Bronchial epithelial cell (primary cell): ENCODE measurements around the gene TMEM80. TPM values are rescaled to one million over a fixed set of nuclear protein-coding genes. Genes with fewer than 3 reads are reported as not detected.
A peak's percentile ranks its signal among the peaks of the same experiment; 100 is the strongest.

Source experiments
- DNase-seq: peaks from one replicate; pipeline ENCODE4 v3.0.0-alpha.2; 2010; ENCODE audit warnings: low read depth
- FAIRE-seq: peaks from 2 replicates; lab custom pipeline; 2011; peaks lifted over from hg19 to GRCh38; lab: Jason Lieb, UNC
- H3K27me3 ChIP-seq: 2 replicates; pipeline ENCODE4 v1.5.1; 2011; ENCODE audit warnings: low read length; ENCODE audit not compliant: control insufficient read depth, insufficient read depth
- H3K36me3 ChIP-seq: 2 replicates; pipeline ENCODE4 v1.5.1; 2011; ENCODE audit warnings: low read length; ENCODE audit not compliant: control insufficient read depth, insufficient read depth
- H3K4me3 ChIP-seq: 2 replicates; pipeline ENCODE4 v1.5.1; 2011; ENCODE audit warnings: mild to moderate bottlenecking, low read depth, low read length, control low read depth
- total RNA-seq: library from RNA; depleted of rRNA; stranded (reverse); fragments of >200 nt; gene quantifications from 2 replicates; pipeline ENCODE4 v1.2.1, GENCODE V29; 2014
- TF ChIP-seq, protein P1 (sequence below): IDR thresholded peaks from 2 replicates; pipeline ENCODE4 v1.5.1; 2011; ENCODE audit warnings: mild to moderate bottlenecking, moderate library complexity, low read length, control low read depth, inconsistent platforms; ENCODE audit not compliant: insufficient read depth, severe bottlenecking

The TMEM80 gene
- total RNA-seq, 1 donor from 2014 or later = 9.0 TPM

DNA sequence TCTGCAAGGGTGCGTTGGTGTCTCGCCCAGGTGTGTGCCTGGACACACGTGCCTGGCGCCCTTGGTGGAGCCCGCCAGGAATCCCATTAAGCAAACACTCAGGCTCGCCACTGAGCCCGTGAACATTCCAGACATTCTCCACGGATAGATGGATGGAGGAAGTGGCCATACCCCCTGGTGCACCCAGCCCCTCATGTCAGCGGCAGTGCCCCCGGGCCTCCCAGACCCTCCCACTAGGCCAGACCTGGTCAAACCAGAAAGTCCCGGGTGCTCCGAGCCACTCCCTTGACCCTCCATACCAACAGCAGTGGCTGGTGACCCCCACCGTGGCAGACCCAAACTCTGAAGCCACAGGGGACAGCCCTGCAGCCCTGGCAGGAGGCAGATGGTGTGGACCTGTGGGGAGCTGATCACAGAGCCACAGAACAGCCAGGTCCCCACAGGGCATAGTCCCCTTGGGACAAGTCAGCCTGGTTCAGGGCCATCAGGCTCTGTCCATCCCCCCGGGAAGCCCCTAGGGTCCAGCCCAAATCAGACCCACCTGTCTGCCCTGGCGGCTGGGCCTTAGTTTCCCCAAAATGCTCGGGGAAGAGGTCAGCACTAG is 12.3 kb downstream of the TMEM80 start:
- Histone ChIP-seq H3K27me3 (no peaks in the 10 kb centered on the region), H3K4me3 (peak overlapping the region; percentile 93), H3K36me3 (peaks cover 36% of the 10 kb centered on the region)
- DNase-seq (no peak), FAIRE-seq (no peak)
- TF ChIP-seq, protein P1, sequence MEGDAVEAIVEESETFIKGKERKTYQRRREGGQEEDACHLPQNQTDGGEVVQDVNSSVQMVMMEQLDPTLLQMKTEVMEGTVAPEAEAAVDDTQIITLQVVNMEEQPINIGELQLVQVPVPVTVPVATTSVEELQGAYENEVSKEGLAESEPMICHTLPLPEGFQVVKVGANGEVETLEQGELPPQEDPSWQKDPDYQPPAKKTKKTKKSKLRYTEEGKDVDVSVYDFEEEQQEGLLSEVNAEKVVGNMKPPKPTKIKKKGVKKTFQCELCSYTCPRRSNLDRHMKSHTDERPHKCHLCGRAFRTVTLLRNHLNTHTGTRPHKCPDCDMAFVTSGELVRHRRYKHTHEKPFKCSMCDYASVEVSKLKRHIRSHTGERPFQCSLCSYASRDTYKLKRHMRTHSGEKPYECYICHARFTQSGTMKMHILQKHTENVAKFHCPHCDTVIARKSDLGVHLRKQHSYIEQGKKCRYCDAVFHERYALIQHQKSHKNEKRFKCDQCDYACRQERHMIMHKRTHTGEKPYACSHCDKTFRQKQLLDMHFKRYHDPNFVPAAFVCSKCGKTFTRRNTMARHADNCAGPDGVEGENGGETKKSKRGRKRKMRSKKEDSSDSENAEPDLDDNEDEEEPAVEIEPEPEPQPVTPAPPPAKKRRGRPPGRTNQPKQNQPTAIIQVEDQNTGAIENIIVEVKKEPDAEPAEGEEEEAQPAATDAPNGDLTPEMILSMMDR = no peak

DNA sequence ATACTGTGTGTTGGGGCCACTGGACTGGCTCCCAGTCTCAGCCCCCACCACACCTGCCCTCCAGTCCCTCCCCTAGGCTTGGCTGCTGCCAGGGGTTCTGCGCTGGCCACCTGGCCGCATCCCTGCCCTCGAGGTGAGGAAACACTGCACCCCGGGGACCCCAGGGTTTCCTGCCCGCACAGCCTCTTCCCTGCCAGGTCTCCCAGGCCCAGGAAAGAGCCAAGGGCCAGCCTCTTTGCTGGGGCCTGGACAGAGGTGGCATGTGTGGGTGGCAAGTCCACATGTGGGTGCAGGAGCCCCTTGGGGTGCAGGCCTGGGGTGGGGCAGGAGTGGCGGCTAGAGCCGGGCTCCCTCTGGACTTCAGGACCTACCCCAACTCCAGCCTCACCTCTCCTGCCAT is 12.9 kb downstream of the TMEM80 start:
- no peak for DNase-seq
- Histone ChIP-seq H3K4me3 (no peak overlapping the region), H3K36me3 (peaks cover 36% of the 10 kb centered on the region), H3K27me3 (no peaks in the 10 kb centered on the region)
- TF ChIP-seq, protein P1 = no peak
- FAIRE-seq = no peak

DNA sequence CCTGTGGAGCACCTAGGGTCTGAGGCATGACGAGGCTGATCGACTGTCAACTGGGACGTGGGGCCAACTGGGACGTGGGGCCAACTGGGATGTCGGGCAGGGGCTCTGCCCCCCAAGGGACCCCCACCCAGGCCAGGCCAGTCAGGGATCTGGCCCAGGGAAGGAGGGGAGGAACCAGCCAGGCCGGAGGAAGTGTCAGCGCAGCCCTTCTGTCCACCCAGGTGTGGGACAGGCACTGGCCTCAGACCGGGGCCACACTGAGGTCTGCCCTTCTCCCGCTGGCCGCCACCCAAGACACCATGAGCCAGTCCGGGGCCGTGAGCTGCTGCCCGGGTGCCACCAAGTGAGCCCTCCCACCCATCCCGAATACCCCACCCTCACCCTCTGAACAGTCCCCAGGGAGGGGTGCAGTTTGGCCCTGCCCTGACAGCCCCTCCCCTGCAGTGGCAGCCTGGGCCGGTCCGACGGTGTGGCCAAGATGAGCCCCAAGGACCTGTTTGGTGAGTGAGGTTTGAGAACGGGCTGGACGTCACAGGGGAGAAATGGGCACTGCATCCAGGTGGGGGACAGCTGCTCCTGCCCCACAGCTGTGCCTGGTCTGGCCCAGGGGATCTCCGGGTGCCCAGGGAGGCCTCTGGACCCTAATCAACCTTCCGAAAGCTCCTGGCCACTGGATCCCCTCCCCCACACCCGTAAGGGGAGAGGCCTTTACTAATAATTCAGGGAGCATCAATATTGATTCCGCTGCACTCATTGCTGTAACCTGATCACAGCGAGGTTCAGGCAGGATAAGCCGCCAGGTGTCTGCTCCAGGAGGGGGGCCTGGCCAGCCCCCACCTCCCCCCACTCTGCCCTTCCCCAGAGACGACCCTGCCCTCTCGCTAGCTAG is 13.7 kb downstream of the TMEM80 start:
- peaks cover 36% of the 10 kb centered on the region for H3K36me3 ChIP-seq
- H3K4me3 ChIP-seq = no peak overlapping the region
- no peak for FAIRE-seq
- no peak for DNase-seq
- no peaks in the 10 kb centered on the region for H3K27me3 ChIP-seq
- TF ChIP-seq, protein P1 = no peak

DNA sequence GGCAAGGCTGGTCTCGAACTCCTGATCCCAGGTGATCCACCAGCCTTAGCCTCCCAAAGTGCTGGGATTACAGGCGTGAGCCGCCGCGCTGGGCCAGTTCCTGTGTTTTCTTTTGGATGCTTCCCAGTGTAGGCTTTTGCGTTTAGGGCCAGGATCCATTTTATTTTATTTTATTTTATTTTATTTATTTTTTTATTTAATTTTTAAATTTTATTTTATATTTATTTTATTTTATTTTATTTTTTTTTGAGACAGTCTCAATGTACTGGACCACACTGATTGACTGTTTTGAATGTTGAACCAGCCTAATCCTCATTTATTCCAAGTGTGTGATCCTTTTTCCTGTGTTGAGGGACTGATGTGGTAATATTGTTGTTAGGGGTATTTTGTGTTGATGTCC is 18.8 kb downstream of the TMEM80 start:
- peaks cover 21% of the 10 kb centered on the region for H3K36me3 ChIP-seq

DNA sequence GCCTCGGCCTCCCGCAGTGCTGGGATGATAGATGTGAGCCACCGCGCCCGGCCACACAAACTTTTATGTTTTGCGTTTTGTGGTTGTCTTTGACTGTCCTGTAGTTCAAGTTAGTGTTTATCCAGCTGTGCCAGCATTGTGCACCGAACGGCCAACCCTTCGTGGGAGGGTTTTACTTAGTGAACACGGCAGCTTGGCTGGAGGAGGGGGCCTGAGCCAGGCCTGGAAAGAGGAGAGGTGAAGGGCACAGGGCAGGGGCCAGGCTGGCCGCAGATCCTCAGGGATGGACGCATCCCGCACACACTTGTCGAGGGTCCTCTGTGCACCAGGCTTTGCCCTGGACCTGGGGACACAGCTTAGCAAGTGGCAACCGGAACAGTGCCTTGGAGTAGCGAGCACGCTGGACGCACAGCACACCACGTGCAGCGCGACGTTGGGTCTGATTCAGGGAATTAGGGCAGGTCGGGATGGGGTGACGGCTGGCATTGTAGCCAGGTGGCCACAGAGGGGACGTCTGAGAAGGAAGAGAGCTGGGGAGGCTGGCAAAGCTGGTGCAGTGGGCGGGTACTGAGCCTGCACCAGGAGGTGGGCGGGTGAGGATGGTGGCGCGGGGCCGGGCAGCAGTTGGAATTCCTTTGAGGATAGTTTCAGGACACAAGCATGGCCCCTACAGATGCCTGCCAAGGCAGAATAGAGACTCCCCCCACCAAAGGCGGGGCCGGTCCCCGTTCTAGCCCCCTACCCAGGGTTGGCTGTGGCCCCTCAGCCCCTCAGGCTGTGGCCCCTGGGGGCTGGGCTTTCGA is 23.8 kb downstream of the TMEM80 start:
- Histone ChIP-seq H3K27me3 (no peaks in the 10 kb centered on the region), H3K36me3 (peaks cover 34% of the 10 kb centered on the region), H3K4me3 (no peak overlapping the region)
- FAIRE-seq (no peak), DNase-seq (no peak)
- TF ChIP-seq, protein P1 = no peak

More for the DNA sequence above, 18.8 kb downstream of the TMEM80 start:
- no peak for DNase-seq
- TF ChIP-seq, protein P1 = no peak
- Histone ChIP-seq H3K27me3 (no peaks in the 10 kb centered on the region), H3K4me3 (no peak overlapping the region)
- no peak for FAIRE-seq
